IMR-90 (cell line): Measurements from ENCODE around the gene FMNL3. TPM values are rescaled to one million over a fixed set of nuclear protein-coding genes. Genes with fewer than 3 reads are reported as not detected.
A peak's percentile ranks its signal among the peaks of the same experiment; 100 is the strongest.

Experiments
- ATAC-seq: fragments of 200-7000 bp; cut with Tn5 transposase; 2 replicates; pipeline ENCODE4 v1.9.1; 2020; ENCODE audit warnings: low read depth, mild to moderate bottlenecking, moderate library complexity
- BruUV-seq: library from RNA; stranded (reverse); fragments of 400-500 nt; replicated peaks from 2 replicates; lab custom pipeline; 2021; lab: Mats Ljungman, UMichigan
- CTCF ChIA-PET: fragments of 300-600 bp; formaldehyde crosslinking; extraction: SDS; loops from one replicate; lab custom pipeline; 2021; ENCODE audit warnings: antibody characterized with exemption; lab: Yijun Ruan, JAX
- POLR2A ChIA-PET: fragments of 300-600 bp; sonication (Branson Sonifier 250); formaldehyde crosslinking; loops from one replicate; lab custom pipeline; 2022; ENCODE audit warnings: antibody characterized with exemption; ENCODE audit not compliant: unreplicated experiment; lab: Charles Lee
- DNase-seq: peaks from one replicate; pipeline ENCODE4 v3.0.0; 2013
- H2AFZ ChIP-seq: replicated peaks from 2 replicates; pipeline ENCODE3; 2013; ENCODE audit warnings: low read length, mild to moderate bottlenecking; ENCODE audit not compliant: poor library complexity
- H2AK5ac ChIP-seq: 2 replicates; pipeline ENCODE4 v1.6.1; 2013; ENCODE audit warnings: low read depth, low read length, inconsistent platforms
- H2AK9ac ChIP-seq: replicated peaks from 2 replicates; pipeline ENCODE3; 2013; ENCODE audit warnings: mild to moderate bottlenecking, low read depth, low read length, moderate library complexity; ENCODE audit not compliant: poor library complexity
- H2BK120ac ChIP-seq: 2 replicates; pipeline ENCODE4 v1.6.1; 2013; ENCODE audit warnings: low read depth, low read length, inconsistent platforms
- H2BK15ac ChIP-seq: 3 replicates; pipeline ENCODE4 v1.6.1; 2013; ENCODE audit warnings: low read depth, low read length, inconsistent platforms
- H2BK20ac ChIP-seq: 2 replicates; pipeline ENCODE4 v1.6.1; 2013; ENCODE audit warnings: low read depth, mild to moderate bottlenecking, inconsistent platforms, low read length, moderate library complexity
- H2BK5ac ChIP-seq: 2 replicates; pipeline ENCODE4 v1.6.1; 2013; ENCODE audit warnings: mild to moderate bottlenecking, low read depth, low read length, inconsistent platforms; ENCODE audit not compliant: poor library complexity, severe bottlenecking
- H3K14ac ChIP-seq: replicated peaks from 2 replicates; pipeline ENCODE4 v1.6.1; 2013; ENCODE audit warnings: low read depth, low read length, inconsistent platforms
- H3K18ac ChIP-seq: 2 replicates; pipeline ENCODE4 v1.6.1; 2013; ENCODE audit warnings: low read depth, low read length, control low read depth
- H3K23ac ChIP-seq: 2 replicates; pipeline ENCODE4 v1.6.1; 2013; ENCODE audit warnings: low read depth, low read length, inconsistent platforms
- H3K27ac ChIP-seq: 2 replicates; pipeline ENCODE4 v1.5.1; 2013; ENCODE audit warnings: mild to moderate bottlenecking, control low read depth, low read length; ENCODE audit not compliant: insufficient read depth
- H3K27me3 ChIP-seq: 2 replicates; pipeline ENCODE4 v1.6.1; 2013; ENCODE audit warnings: low read length; ENCODE audit not compliant: control insufficient read depth, insufficient read depth
- H3K36me3 ChIP-seq: 2 replicates; pipeline ENCODE4 v1.6.1; 2013; ENCODE audit warnings: low read length, mixed read lengths; ENCODE audit not compliant: control insufficient read depth, insufficient read depth
- H3K4ac ChIP-seq: 2 replicates; pipeline ENCODE4 v1.6.1; 2013; ENCODE audit warnings: low read depth, low read length, inconsistent platforms
- H3K4me1 ChIP-seq: 2 replicates; pipeline ENCODE4 v1.6.1; 2013; ENCODE audit warnings: low read length, mixed read lengths; ENCODE audit not compliant: control insufficient read depth, insufficient read depth
- H3K4me2 ChIP-seq: 2 replicates; pipeline ENCODE4 v1.6.1; 2013; ENCODE audit warnings: low read depth, mild to moderate bottlenecking, control low read depth, low read length, moderate library complexity
- H3K4me3 ChIP-seq: 2 replicates; pipeline ENCODE4 v1.5.1; 2013; ENCODE audit warnings: low read depth, mild to moderate bottlenecking, control low read depth, low read length, moderate library complexity; ENCODE audit not compliant: insufficient read depth
- H3K56ac ChIP-seq: 2 replicates; pipeline ENCODE4 v1.6.1; 2013; ENCODE audit warnings: low read length, inconsistent platforms; ENCODE audit not compliant: insufficient read depth; ENCODE audit errors: extremely low read depth
- H3K79me1 ChIP-seq, 2 experiments: 2 replicates each; pipeline ENCODE4 v1.6.1; 2013; ENCODE audit warnings: low read length in 2 of 2, inconsistent platforms in 1 of 2, low read depth in 1 of 2
- H3K9ac ChIP-seq: 2 replicates; pipeline ENCODE4 v1.6.1; 2013; ENCODE audit warnings: low read depth, low read length, control low read depth
- H3K9me1 ChIP-seq: 2 replicates; pipeline ENCODE4 v1.6.1; 2013; ENCODE audit warnings: low read length, inconsistent platforms; ENCODE audit not compliant: insufficient read depth
- H3K9me3 ChIP-seq: 2 replicates; pipeline ENCODE4 v1.6.1; 2013; ENCODE audit warnings: low read length; ENCODE audit not compliant: control insufficient read depth, insufficient read depth
- H4K20me1 ChIP-seq: 2 replicates; pipeline ENCODE4 v1.6.1; 2013; ENCODE audit warnings: low read length, inconsistent platforms; ENCODE audit not compliant: insufficient read depth
- H4K5ac ChIP-seq: 2 replicates; pipeline ENCODE4 v1.6.1; 2013; ENCODE audit warnings: mild to moderate bottlenecking, low read depth, low read length, control low read depth
- H4K8ac ChIP-seq, 2 experiments: 2 replicates each; pipeline ENCODE4 v1.6.1; 2013; ENCODE audit warnings: low read depth in 2 of 2, low read length in 2 of 2, control low read depth in 1 of 2, inconsistent platforms in 1 of 2
- H4K91ac ChIP-seq: 2 replicates; pipeline ENCODE4 v1.6.1; 2013; ENCODE audit warnings: low read depth, low read length, inconsistent platforms; ENCODE audit not compliant: insufficient read depth
- BHLHE40 ChIP-seq: fragments of 150-350 bp; IDR thresholded peaks from 2 replicates; pipeline ENCODE4 v1.6.1; 2016; ENCODE audit warnings: mild to moderate bottlenecking, low read depth, low read length
- CEBPB ChIP-seq: IDR thresholded peaks from 2 replicates; pipeline ENCODE4 v1.6.1; 2012; ENCODE audit warnings: low read depth, low read length, improper control_type of control experiment
- CHD1 ChIP-seq: IDR thresholded peaks from 2 replicates; pipeline ENCODE4 v1.6.1; 2012; ENCODE audit warnings: low read depth, low read length, improper control_type of control experiment
- FOS ChIP-seq: fragments of 150-350 bp; IDR thresholded peaks from 2 replicates; pipeline ENCODE4 v1.6.1; 2016; ENCODE audit warnings: low read depth, low read length
- MAFK ChIP-seq: IDR thresholded peaks from 2 replicates; pipeline ENCODE4 v1.6.1; 2012; ENCODE audit warnings: low read depth, low read length, improper control_type of control experiment
- MAZ ChIP-seq: IDR thresholded peaks from 2 replicates; pipeline ENCODE4 v1.6.1; 2012; ENCODE audit warnings: low read depth, mild to moderate bottlenecking, low read length, improper control_type of control experiment, moderate library complexity, borderline replicate concordance
- MXI1 ChIP-seq: IDR thresholded peaks from 2 replicates; pipeline ENCODE4 v1.6.1; 2012; ENCODE audit warnings: low read depth, mild to moderate bottlenecking, low read length, moderate library complexity, borderline replicate concordance
- NFE2L2 ChIP-seq: fragments of 150-350 bp; IDR thresholded peaks from 2 replicates; pipeline ENCODE4 v1.6.1; 2016; ENCODE audit warnings: low read depth, mild to moderate bottlenecking, low read length
- POLR2A ChIP-seq: IDR thresholded peaks from 2 replicates; pipeline ENCODE4 v1.6.1; 2012; ENCODE audit warnings: mild to moderate bottlenecking, low read depth, low read length
- RAD21 ChIP-seq: IDR thresholded peaks from 2 replicates; pipeline ENCODE4 v1.6.1; 2012; ENCODE audit warnings: low read length, improper control_type of control experiment
- RCOR1 ChIP-seq: IDR thresholded peaks from 2 replicates; pipeline ENCODE4 v1.6.1; 2012; ENCODE audit warnings: mild to moderate bottlenecking, low read length, improper control_type of control experiment; ENCODE audit not compliant: insufficient replicate concordance
- RFX5 ChIP-seq: IDR thresholded peaks from 2 replicates; pipeline ENCODE4 v1.8.0; 2012; ENCODE audit warnings: low read depth, mild to moderate bottlenecking, low read length, moderate library complexity
- SMC3 ChIP-seq: fragments of 150-350 bp; IDR thresholded peaks from 2 replicates; pipeline ENCODE4 v1.6.1; 2016; ENCODE audit warnings: low read depth, mild to moderate bottlenecking, antibody characterized with exemption, low read length, moderate library complexity
- WGBS, 2 experiments: methylation state at CpG; one replicate each; pipeline versions ENCODE4 v1.1.5 to v1.1.7; 2013; ENCODE audit warnings: missing lambda C conversion rate in 2 of 2; ENCODE audit not compliant: insufficient read length in 1 of 2; ENCODE audit errors: extremely low coverage in 2 of 2; 5-methylcytosine and 5-hydroxymethylcytosine counted together
- dilution Hi-C: fragments of 300-500 bp; cut with HindIII; formaldehyde crosslinking; loops from one replicate; pipeline ENCODE4 v1.14.3; 2018; ENCODE audit warnings: low sequenced_read_pairs; ENCODE audit not compliant: unreplicated experiment
- in situ Hi-C: fragments of 300-500 bp; cut with MboI; formaldehyde crosslinking; loops from 3 replicates; pipeline ENCODE4 v1.14.3; 2019; ENCODE audit warnings: low sequenced_read_pairs, inconsistent platforms, mixed read lengths
- intact Hi-C: fragments of 100-400 bp; cut with micrococcal nuclease; formaldehyde crosslinking; loops from 2 replicates; pipeline ENCODE4 v1.10.0; 2022
- polyA plus RNA-seq, 3 experiments: library from polyadenylated mRNA; depleted of rRNA; stranded (reverse); fragments of >200 nt; gene quantifications; 2 replicates each; pipeline ENCODE4 v1.2.3, GENCODE V29; 2012; ENCODE audit warnings: low replicate concordance in 1 of 3
- total RNA-seq: library from RNA; depleted of rRNA; stranded (reverse); fragments of >200 nt; gene quantifications from 2 replicates; pipeline ENCODE4 v1.2.3, GENCODE V29; 2012
- TF ChIP-seq, protein P1 (sequence below): fragments of 150-350 bp; IDR thresholded peaks from 2 replicates; pipeline ENCODE4 v1.6.1; 2016; ENCODE audit warnings: low read depth, mild to moderate bottlenecking, low read length, moderate library complexity, borderline replicate concordance
- TF ChIP-seq, protein P2 (sequence below): fragments of 150-350 bp; IDR thresholded peaks from 2 replicates; pipeline ENCODE4 v1.6.1; 2017; ENCODE audit warnings: mild to moderate bottlenecking, antibody characterized with exemption, low read length, low read depth
- TF ChIP-seq, protein P3 (sequence below): conservative IDR thresholded peaks from 2 replicates; pipeline ENCODE4 v1.5.1; 2012; ENCODE audit warnings: mild to moderate bottlenecking, low read depth, low read length, improper control_type of control experiment

The FMNL3 gene
- total and polyA plus RNA-seq, 2 of the 4 experiments (the other 2 are of a cell fraction), result 16.3 to 36.4 TPM

DNA sequence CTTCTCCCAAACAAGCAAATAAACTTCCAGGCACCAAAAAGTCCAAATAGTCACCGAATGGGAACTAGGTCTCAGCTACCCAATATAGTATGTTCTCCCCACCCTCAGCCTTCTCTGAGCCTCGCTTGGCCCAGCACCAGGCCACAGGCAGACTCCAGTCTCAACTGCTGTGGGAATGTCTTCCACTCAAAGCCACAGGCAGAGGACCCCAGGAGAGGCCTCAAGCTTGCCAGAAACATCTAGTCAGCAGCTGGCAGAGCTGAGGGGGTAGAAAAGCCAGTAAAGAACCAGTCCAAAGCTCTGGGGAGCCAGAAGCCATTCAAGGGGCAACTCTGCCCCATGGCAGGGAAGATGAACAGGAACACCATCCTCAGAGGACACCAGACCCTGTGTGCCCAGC is 41.8 kb downstream of the FMNL3 start:
- POLR2A ChIA-PET, result interaction anchor here (0.7 kb wide), 1 partner anchor 315 kb away, joined by 3 read pairs; no protein-coding TSS in a partner anchor
- H3K27me3 ChIP-seq, result no peaks in the 10 kb centered on the region

More for the DNA sequence above, 41.8 kb downstream of the FMNL3 start:
- Histone ChIP-seq H4K20me1 (no peaks in the 10 kb centered on the region), H3K9ac (no peak overlapping the region), H3K79me1 (peaks cover 41 to 97% of the 10 kb centered on the region in 2 experiments), H2AFZ (no peak overlapping the region), H3K27ac (no peak overlapping the region), H3K56ac (no peak overlapping the region), H2BK120ac (no peak overlapping the region), H2BK5ac (no peak overlapping the region), H2BK15ac (no peak overlapping the region), H3K4me1 (peaks cover 25% of the 10 kb centered on the region), H3K36me3 (peaks cover 5% of the 10 kb centered on the region), H2BK20ac (no peak overlapping the region), H3K4me2 (no peak overlapping the region), H2AK9ac (no peak overlapping the region), H3K14ac (0 out of 2 replicates have a peak overlapping the region, but pooled peaks have one; percentile 11), H4K91ac (no peak overlapping the region), H4K5ac (no peak overlapping the region), H2AK5ac (no peak overlapping the region), H3K4me3 (no peak overlapping the region), H3K4ac (no peak overlapping the region; the same call in 1 of the 2 replicates), H4K8ac (no peak overlapping the region), H3K23ac (peak overlapping the region; percentile 19; the same call in 1 of the 2 replicates), H3K18ac (no peak overlapping the region), H3K9me3 (no peaks in the 10 kb centered on the region), H3K9me1 (peaks cover 38% of the 10 kb centered on the region)
- CTCF ChIA-PET, result no interaction called here
- no peak for TF ChIP-seq SMC3
- TF ChIP-seq RFX5, result no peak
- TF ChIP-seq CHD1, result no peak
- TF ChIP-seq NFE2L2, result no peak
- TF ChIP-seq, protein P1, sequence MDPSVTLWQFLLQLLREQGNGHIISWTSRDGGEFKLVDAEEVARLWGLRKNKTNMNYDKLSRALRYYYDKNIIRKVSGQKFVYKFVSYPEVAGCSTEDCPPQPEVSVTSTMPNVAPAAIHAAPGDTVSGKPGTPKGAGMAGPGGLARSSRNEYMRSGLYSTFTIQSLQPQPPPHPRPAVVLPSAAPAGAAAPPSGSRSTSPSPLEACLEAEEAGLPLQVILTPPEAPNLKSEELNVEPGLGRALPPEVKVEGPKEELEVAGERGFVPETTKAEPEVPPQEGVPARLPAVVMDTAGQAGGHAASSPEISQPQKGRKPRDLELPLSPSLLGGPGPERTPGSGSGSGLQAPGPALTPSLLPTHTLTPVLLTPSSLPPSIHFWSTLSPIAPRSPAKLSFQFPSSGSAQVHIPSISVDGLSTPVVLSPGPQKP, result no peak
- no peak for TF ChIP-seq BHLHE40
- no peak for TF ChIP-seq RAD21
- TF ChIP-seq RCOR1, result no peak
- TF ChIP-seq MXI1, result no peak
- TF ChIP-seq FOS, result no peak
- TF ChIP-seq MAZ, result no peak
- no peak for TF ChIP-seq MAFK
- TF ChIP-seq, protein P2, sequence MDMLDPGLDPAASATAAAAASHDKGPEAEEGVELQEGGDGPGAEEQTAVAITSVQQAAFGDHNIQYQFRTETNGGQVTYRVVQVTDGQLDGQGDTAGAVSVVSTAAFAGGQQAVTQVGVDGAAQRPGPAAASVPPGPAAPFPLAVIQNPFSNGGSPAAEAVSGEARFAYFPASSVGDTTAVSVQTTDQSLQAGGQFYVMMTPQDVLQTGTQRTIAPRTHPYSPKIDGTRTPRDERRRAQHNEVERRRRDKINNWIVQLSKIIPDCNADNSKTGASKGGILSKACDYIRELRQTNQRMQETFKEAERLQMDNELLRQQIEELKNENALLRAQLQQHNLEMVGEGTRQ, result no peak
- TF ChIP-seq CEBPB, result no peak
- TF ChIP-seq, protein P3, sequence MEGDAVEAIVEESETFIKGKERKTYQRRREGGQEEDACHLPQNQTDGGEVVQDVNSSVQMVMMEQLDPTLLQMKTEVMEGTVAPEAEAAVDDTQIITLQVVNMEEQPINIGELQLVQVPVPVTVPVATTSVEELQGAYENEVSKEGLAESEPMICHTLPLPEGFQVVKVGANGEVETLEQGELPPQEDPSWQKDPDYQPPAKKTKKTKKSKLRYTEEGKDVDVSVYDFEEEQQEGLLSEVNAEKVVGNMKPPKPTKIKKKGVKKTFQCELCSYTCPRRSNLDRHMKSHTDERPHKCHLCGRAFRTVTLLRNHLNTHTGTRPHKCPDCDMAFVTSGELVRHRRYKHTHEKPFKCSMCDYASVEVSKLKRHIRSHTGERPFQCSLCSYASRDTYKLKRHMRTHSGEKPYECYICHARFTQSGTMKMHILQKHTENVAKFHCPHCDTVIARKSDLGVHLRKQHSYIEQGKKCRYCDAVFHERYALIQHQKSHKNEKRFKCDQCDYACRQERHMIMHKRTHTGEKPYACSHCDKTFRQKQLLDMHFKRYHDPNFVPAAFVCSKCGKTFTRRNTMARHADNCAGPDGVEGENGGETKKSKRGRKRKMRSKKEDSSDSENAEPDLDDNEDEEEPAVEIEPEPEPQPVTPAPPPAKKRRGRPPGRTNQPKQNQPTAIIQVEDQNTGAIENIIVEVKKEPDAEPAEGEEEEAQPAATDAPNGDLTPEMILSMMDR, result no peak
- TF ChIP-seq POLR2A, result no peak
- 71% methylated on average over 1 of the region's 2 CpGs; no CpG with 5 or more reads in 1 of the 2 experiments for WGBS, 2 experiments
- no peak for ATAC-seq
- dilution Hi-C loops (no loop called here), in situ Hi-C loops (no loop called here), intact Hi-C loops (no loop called here)
- BruUV-seq, result no TSS peak
- DNase-seq, result no peak
